H1 (cell line): ENCODE measurements around the gene UGT3A1. TPM values are rescaled to one million over a fixed set of nuclear protein-coding genes. Genes with fewer than 3 reads are reported as not detected.

Experiments used
- CTCF ChIP-seq, 3 experiments: IDR thresholded peaks; 1 replicate in 2 of 3; 2 replicates in 1 of 3; pipeline versions ENCODE4 v1.5.1 to v1.6.1; 2011; ENCODE audit warnings: low read length in 3 of 3, mild to moderate bottlenecking in 3 of 3, inconsistent platforms in 2 of 3, low read depth in 1 of 3, moderate library complexity in 1 of 3; ENCODE audit not compliant: insufficient read depth in 1 of 3; ENCODE audit errors: control extremely low read depth in 1 of 3
- FOSL1 ChIP-seq: IDR thresholded peaks from 2 replicates; pipeline ENCODE4 v1.6.1; 2011; ENCODE audit warnings: mild to moderate bottlenecking, low read depth, low read length, moderate library complexity; ENCODE audit not compliant: insufficient read depth
- TAF1 ChIP-seq: IDR thresholded peaks from 2 replicates; pipeline ENCODE4 v1.6.1; 2011; ENCODE audit warnings: mild to moderate bottlenecking, low read depth, low read length
- polyA plus RNA-seq, 7 experiments: library from polyadenylated mRNA; depleted of rRNA in 3 of 7; stranded (reverse) in 5 of 7; unstranded in 2 of 7; fragments of >200 nt in 5 of 7; fragments of 200-250 nt in 2 of 7; gene quantifications; 1 replicate in 5 of 7; 2 replicates in 1 of 7; 4 replicates in 1 of 7; pipeline versions ENCODE4 v1.2.1 to v1.2.3, GENCODE V29; 2011 to 2013; ENCODE audit warnings: missing spikeins in 2 of 7, mixed read lengths in 2 of 7
- total RNA-seq: library from RNA; stranded (reverse); fragmentation: NEBNext Ultra II Directional; extraction: Animal tissue kit (Norgen Biotek cat#: 25700); gene quantifications from 2 replicates; pipeline ENCODE4 v1.2.1, GENCODE V29; 2021

Gene UGT3A1
- total and polyA plus RNA-seq, 2 of the 8 experiments (the other 6 are each of a cell fraction or from before 2014, with no cell fraction given), result 2.4 to 3.4 TPM

DNA sequence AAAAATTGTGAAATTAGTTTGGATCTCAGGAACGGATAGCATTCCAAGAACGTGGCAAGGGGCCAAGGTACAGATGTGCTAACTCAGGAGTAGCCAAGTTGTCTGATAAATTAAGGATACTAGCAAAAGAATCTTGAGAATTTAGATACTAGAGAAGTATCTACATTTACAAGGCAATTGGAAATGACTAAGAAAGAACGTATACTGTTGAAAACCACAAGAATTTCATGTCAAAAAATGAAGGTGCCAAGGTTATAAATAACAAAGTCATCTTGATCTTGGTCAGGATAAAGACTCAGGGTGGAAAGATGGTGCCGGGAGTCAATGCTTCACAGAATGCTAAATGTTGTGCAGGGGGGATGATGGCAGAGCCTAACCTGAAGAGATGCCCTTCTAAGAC, 72.0 kb downstream of the UGT3A1 start (continued):
- TF ChIP-seq CTCF (IDR thresholded peaks at IDR 0.05; ENCODE audit: control extremely low read depth in 1 of 3, insufficient read depth in 1 of 3, low read depth in 1 of 3, low read length in 3 of 3) (no peak), TAF1 (no peak), FOSL1 (no peak)
